Ascending aorta (tissue), 2 donors: ENCODE results near the gene ACER3. TPM values are rescaled to one million over a fixed set of nuclear protein-coding genes. Genes with fewer than 3 reads are reported as not detected.

Experiments used
- DNase-seq, 2 donors: peaks; one replicate each; pipeline ENCODE4 v3.0.0-alpha.2; 2019; ENCODE audit warnings: low spot score in 2 of 2
- H3K27ac ChIP-seq, 2 donors: fragments of 200-600 bp; sonication (generic); one replicate each; pipeline ENCODE4 v1.5.1; 2016 to 2017; ENCODE audit warnings: mild to moderate bottlenecking in 1 of 2
- H3K27me3 ChIP-seq: fragments of 200-600 bp; sonication (generic); one replicate; pipeline ENCODE4 v1.5.1; 2017
- H3K36me3 ChIP-seq, 2 donors: fragments of 200-600 bp; sonication (generic); one replicate each; pipeline ENCODE4 v1.5.1; 2016
- H3K4me1 ChIP-seq, 2 donors: fragments of 200-600 bp; sonication (generic); one replicate each; pipeline ENCODE4 v1.5.1; 2016 to 2017; ENCODE audit warnings: mild to moderate bottlenecking in 1 of 2
- H3K4me3 ChIP-seq, 2 donors: fragments of 200-600 bp; sonication (generic); one replicate each; pipeline ENCODE4 v1.5.1; 2016 to 2017; ENCODE audit warnings: mild to moderate bottlenecking in 1 of 2
- H3K9me3 ChIP-seq, 2 donors: fragments of 200-600 bp; sonication (generic); one replicate each; pipeline ENCODE4 v1.5.1; 2016
- CTCF ChIP-seq, 3 experiments: fragments of 200-600 bp in 2 of 3; fragments of 450-650 bp in 1 of 3; sonication (generic) in 2 of 3; IDR thresholded peaks; one replicate each; pipeline ENCODE4 v1.5.1; 2016 to 2019; ENCODE audit warnings: antibody characterized with exemption in 3 of 3, mild to moderate bottlenecking in 1 of 3, moderate library complexity in 1 of 3
- intact Hi-C: fragments of 100-400 bp; cut with DNase I; formaldehyde crosslinking; loops from one replicate; pipeline ENCODE4 v1.15.1; 2023
- total RNA-seq: library from RNA; depleted of rRNA; stranded (reverse); fragments of >200 nt; gene quantifications from one replicate; pipeline ENCODE4 v1.1.0, GENCODE V29; 2016

ACER3 gene
- total RNA-seq, 1 donor from 2014 or later = 10.5 TPM

GRCh38 chr11:76872959-76873827 lies 12.5 kb downstream of the ACER3 start:
- no peak for DNase-seq
- no peaks in the 10 kb centered on the region for H3K4me1 ChIP-seq
- H3K36me3 ChIP-seq = peaks cover 0 to 5% of the 10 kb centered on the region in 2 donors
- intact Hi-C loops = no loop called here
- H3K4me3 ChIP-seq = no peak overlapping the region
- TF ChIP-seq CTCF (IDR thresholded peaks at IDR 0.05) = no peak
- H3K27me3 ChIP-seq = no peaks in the 10 kb centered on the region
- H3K27ac ChIP-seq = no peak overlapping the region
- H3K9me3 ChIP-seq = no peaks in the 10 kb centered on the region

DNA sequence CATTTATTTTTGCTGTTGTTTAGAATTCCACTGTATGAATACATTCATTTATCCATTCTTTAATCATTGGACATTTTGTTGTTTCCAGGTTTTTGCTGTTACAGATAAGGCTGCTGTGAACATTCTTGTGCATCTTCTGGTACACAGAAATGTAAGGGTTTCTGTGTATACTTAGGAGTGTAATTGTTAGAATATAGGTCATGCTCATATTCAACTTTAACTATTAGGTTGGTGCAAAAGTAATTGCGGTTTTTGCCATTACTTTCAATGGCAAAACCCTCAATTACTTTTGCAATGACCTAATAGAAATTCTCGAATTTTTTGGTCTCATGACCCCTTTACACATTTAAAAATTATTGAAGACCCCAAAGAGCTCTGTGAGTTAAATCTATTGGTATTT lies 17.3 kb downstream of the ACER3 start:
- no peak for DNase-seq
- Histone ChIP-seq H3K27me3 (no peaks in the 10 kb centered on the region), H3K4me1 (no peaks in the 10 kb centered on the region), H3K27ac (no peak overlapping the region), H3K9me3 (no peaks in the 10 kb centered on the region), H3K36me3 (no peaks in the 10 kb centered on the region), H3K4me3 (no peak overlapping the region)
- no peak for TF ChIP-seq CTCF (IDR thresholded peaks at IDR 0.05)
- intact Hi-C loops = no loop called here

GRCh38 chr11:76880314-76880713 lies 19.6 kb downstream of the ACER3 start:
- H3K9me3 ChIP-seq = no peaks in the 10 kb centered on the region
- no peak for DNase-seq
- no peak overlapping the region for H3K27ac ChIP-seq
- intact Hi-C loops = no loop called here
- TF ChIP-seq CTCF (IDR thresholded peaks at IDR 0.05) = no peak
- no peaks in the 10 kb centered on the region for H3K27me3 ChIP-seq
- no peaks in the 10 kb centered on the region for H3K36me3 ChIP-seq
- H3K4me1 ChIP-seq = no peaks in the 10 kb centered on the region
- no peak overlapping the region for H3K4me3 ChIP-seq

DNA sequence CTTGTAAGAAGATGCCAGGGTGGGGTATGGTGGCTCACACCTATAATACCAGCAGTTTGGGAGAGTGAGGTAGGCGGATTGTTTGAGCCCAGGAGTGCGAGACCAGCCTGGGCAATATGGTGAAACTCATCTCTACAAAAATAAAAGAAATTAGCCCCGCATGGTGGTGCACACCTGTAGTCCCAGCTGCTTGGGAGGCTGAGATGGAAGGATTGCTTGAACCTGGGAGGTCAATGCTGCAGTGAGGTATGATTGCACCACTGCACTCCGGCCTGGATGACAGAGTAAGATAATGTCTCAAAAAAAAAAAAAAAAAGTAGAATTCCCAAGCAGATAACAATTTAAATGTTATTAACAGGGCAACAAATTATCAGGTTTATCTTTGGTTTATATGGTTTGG lies 20.2 kb downstream of the ACER3 start:
- Histone ChIP-seq H3K36me3 (no peaks in the 10 kb centered on the region), H3K4me1 (no peaks in the 10 kb centered on the region), H3K9me3 (no peaks in the 10 kb centered on the region), H3K27ac (no peak overlapping the region), H3K4me3 (no peak overlapping the region), H3K27me3 (no peaks in the 10 kb centered on the region)
- no peak for TF ChIP-seq CTCF (IDR thresholded peaks at IDR 0.05)
- DNase-seq = no peak
- intact Hi-C loops = no loop called here

DNA sequence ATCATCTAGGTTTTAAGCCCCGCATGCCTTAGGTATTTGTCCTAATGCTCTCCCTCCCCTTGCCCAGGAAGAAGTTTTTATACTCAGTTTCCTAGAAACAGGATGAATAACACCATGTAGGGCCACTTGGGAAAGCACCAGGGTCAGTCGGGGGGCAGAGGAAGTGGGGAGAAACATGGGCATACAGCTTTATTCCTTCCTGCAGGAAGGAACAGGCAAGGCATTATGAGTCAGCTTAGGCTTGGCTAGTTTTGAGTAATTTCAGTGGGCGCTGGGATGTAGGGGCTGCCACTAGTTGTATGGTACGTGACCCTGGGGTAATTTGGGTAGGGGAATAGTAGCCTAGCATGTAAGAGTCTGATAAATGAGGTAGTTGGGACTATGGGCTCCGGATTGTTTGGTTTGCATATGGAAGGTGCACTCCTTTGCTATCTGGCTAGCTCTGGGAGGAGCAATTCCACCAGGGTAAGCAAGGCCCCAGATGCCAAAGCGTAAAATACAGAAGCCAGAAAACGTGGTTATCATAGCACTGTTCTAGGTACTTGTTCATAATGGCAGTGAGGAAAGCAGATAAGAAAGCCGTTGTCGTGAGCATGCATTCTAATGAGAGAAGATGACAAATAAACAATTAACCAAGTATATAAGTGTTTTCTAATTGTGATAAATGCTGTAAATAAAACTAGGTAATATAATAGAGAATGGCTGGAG lies 24.8 kb downstream of the ACER3 start:
- TF ChIP-seq CTCF (IDR thresholded peaks at IDR 0.05) = no peak
- H3K9me3 ChIP-seq = no peaks in the 10 kb centered on the region
- H3K4me3 ChIP-seq = no peak overlapping the region
- no peaks in the 10 kb centered on the region for H3K4me1 ChIP-seq
- H3K27ac ChIP-seq = no peak overlapping the region
- DNase-seq = no peak
- no peaks in the 10 kb centered on the region for H3K36me3 ChIP-seq
- no peaks in the 10 kb centered on the region for H3K27me3 ChIP-seq
- intact Hi-C loops = no loop called here
